B cell (primary cell): ENCODE measurements around the gene PCBP3. TPM values are rescaled to one million over a fixed set of nuclear protein-coding genes. Genes with fewer than 3 reads are reported as not detected.

Experiments used
- ATAC-seq: fragments of 200-7000 bp; cut with Tn5 transposase; one replicate; pipeline ENCODE4 v1.10.0; 2021; ENCODE audit warnings: low read depth, mild to moderate bottlenecking, moderate number of reproducible peaks, moderate library complexity
- CTCF ChIA-PET: fragments of 350-600 bp; sonication (Branson Sonifier 250); formaldehyde crosslinking; loops from one replicate; lab custom pipeline; 2021; ENCODE audit warnings: antibody characterized with exemption, inconsistent platforms; lab: Charles Lee
- POLR2A ChIA-PET: fragments of 350-600 bp; sonication (Branson Sonifier 250); formaldehyde crosslinking; loops from one replicate; lab custom pipeline; 2021; ENCODE audit warnings: antibody characterized with exemption; lab: Charles Lee
- DNase-seq: peaks from one replicate; pipeline ENCODE4 v3.0.0; 2013
- H2AFZ ChIP-seq: 2 replicates; pipeline ENCODE4 v1.6.1; 2012; ENCODE audit warnings: mild to moderate bottlenecking, low read depth, low read length; ENCODE audit not compliant: insufficient read depth, poor library complexity, severe bottlenecking
- H3K27ac ChIP-seq, 2 donors: 1 replicate in 1 of 2; 2 replicates in 1 of 2; pipeline ENCODE4 v1.5.1; 2012 to 2013; ENCODE audit warnings: low read length in 2 of 2, mild to moderate bottlenecking in 2 of 2, moderate library complexity in 1 of 2
- H3K27me3 ChIP-seq, 4 experiments: fragments of 200-600 bp in 1 of 4; sonication (generic) in 1 of 4; replicated peaks in 1 of 4; 1 replicate in 2 of 4; 2 replicates in 2 of 4; pipeline versions ENCODE4 v1.6.1 to v1.7.0; 2013 to 2016; ENCODE audit warnings: low read length in 3 of 4, mild to moderate bottlenecking in 2 of 4, mixed read lengths in 1 of 4, moderate library complexity in 1 of 4; ENCODE audit not compliant: insufficient read depth in 4 of 4, control insufficient read depth in 3 of 4; ENCODE audit errors: control extremely low read depth in 1 of 4
- H3K36me3 ChIP-seq, 2 experiments: replicated peaks in 1 of 2; 1 replicate in 1 of 2; 2 replicates in 1 of 2; pipeline versions ENCODE4 v1.6.1 to v1.7.1; 2013; ENCODE audit warnings: low read length in 1 of 2; ENCODE audit not compliant: insufficient read depth in 2 of 2, control insufficient read depth in 1 of 2; ENCODE audit errors: control extremely low read depth in 1 of 2, extremely low read depth in 1 of 2
- H3K4me1 ChIP-seq, 2 donors: fragments of 200-600 bp in 1 of 2; sonication (generic) in 1 of 2; 1 replicate in 1 of 2; 2 replicates in 1 of 2; pipeline versions ENCODE4 v1.5.1 to v1.6.1; 2013 to 2017; ENCODE audit warnings: low read length in 2 of 2; ENCODE audit not compliant: control insufficient read depth in 2 of 2, insufficient read depth in 2 of 2
- H3K4me2 ChIP-seq: replicated peaks from 2 replicates; pipeline ENCODE3; 2012; ENCODE audit warnings: mild to moderate bottlenecking, low read depth, low read length; ENCODE audit not compliant: poor library complexity, severe bottlenecking
- H3K4me3 ChIP-seq, 5 experiments: fragments of 200-600 bp in 1 of 5; sonication (generic) in 1 of 5; 1 replicate in 3 of 5; 2 replicates in 2 of 5; pipeline versions ENCODE4 v1.5.1 to v1.7.0; 2011 to 2016; ENCODE audit warnings: low read length in 4 of 5, mild to moderate bottlenecking in 4 of 5, low read depth in 2 of 5, control low read depth in 1 of 5, moderate library complexity in 1 of 5; ENCODE audit not compliant: insufficient read depth in 1 of 5; ENCODE audit errors: control extremely low read depth in 1 of 5, extremely low read depth in 1 of 5
- H3K79me2 ChIP-seq: fragments of 200-600 bp; sonication (generic); one replicate; pipeline ENCODE4 v1.6.0; 2016; ENCODE audit warnings: low read length; ENCODE audit not compliant: control insufficient read depth, insufficient read depth
- H3K9ac ChIP-seq: fragments of 200-600 bp; sonication (generic); 2 replicates; pipeline ENCODE4 v1.6.1; 2017; ENCODE audit warnings: mild to moderate bottlenecking, low read length, moderate library complexity
- H3K9me3 ChIP-seq, 3 donors: one replicate each; pipeline versions ENCODE4 v1.6.1 to v1.7.1; 2013; ENCODE audit warnings: low read length in 2 of 3; ENCODE audit not compliant: control insufficient read depth in 2 of 3, insufficient read depth in 1 of 3; ENCODE audit errors: control extremely low read depth in 1 of 3
- H4K20me1 ChIP-seq: 2 replicates; pipeline ENCODE4 v1.6.0; 2012; ENCODE audit warnings: mild to moderate bottlenecking, low read length; ENCODE audit not compliant: insufficient read depth, control insufficient read depth, poor library complexity, severe bottlenecking
- H3K27ac Mint-ChIP-seq: one replicate; pipeline ENCODE4 v1.8.0; 2021; ENCODE audit warnings: mixed read lengths
- H3K27me3 Mint-ChIP-seq: one replicate; pipeline ENCODE4 v1.8.0; 2021; ENCODE audit warnings: mixed read lengths
- H3K4me1 Mint-ChIP-seq: one replicate; pipeline ENCODE4 v1.8.0; 2021; ENCODE audit warnings: mixed read lengths
- H3K4me3 Mint-ChIP-seq: one replicate; pipeline ENCODE4 v1.8.0; 2021; ENCODE audit warnings: mixed read lengths
- H3K9me3 Mint-ChIP-seq: one replicate; pipeline ENCODE4 v1.8.0; 2022; ENCODE audit warnings: mixed read lengths; ENCODE audit not compliant: insufficient read depth
- CTCF ChIP-seq: fragments of 200-600 bp; IDR thresholded peaks from one replicate; pipeline ENCODE4 v1.8.0; 2022; ENCODE audit warnings: antibody characterized with exemption, mild to moderate bottlenecking
- EZH2 ChIP-seq: IDR thresholded peaks from 2 replicates; pipeline ENCODE4 v1.6.1; 2012; ENCODE audit warnings: borderline replicate concordance, low read depth, mild to moderate bottlenecking, moderate library complexity, low read length; ENCODE audit not compliant: insufficient read depth, poor library complexity, severe bottlenecking
- WGBS: methylation state at CpG from one replicate; pipeline ENCODE4 v1.1.5; 2013; ENCODE audit warnings: missing lambda C conversion rate; ENCODE audit not compliant: insufficient coverage; 5-methylcytosine and 5-hydroxymethylcytosine counted together
- intact Hi-C: fragments of 100-400 bp; cut with micrococcal nuclease; formaldehyde crosslinking; loops from one replicate; pipeline ENCODE4 v1.10.0; 2022
- polyA plus RNA-seq: library from polyadenylated mRNA; depleted of rRNA; stranded (reverse); fragments of >200 nt; gene quantifications from 2 replicates; pipeline ENCODE4 v1.2.3, GENCODE V29; 2012
- total RNA-seq, 2 donors: library from RNA; stranded (reverse); fragments of 120-200 nt in 1 of 2; gene quantifications; 1 replicate in 1 of 2; 2 replicates in 1 of 2; pipeline versions ENCODE4 v1.2.3 to v1.2.4, GENCODE V29; 2013 to 2022

Gene PCBP3
- total and polyA plus RNA-seq, 2 donors (not counting 1 experiment from before 2014, with no cell fraction given), result 0.45 to 2.7 TPM

GRCh38 chr21:45640001-45640887, 3.3 kb upstream of the PCBP3 start:
- Histone ChIP-seq H3K9ac (no peak overlapping the region), H4K20me1 (no peaks in the 10 kb centered on the region), H3K27ac (peak overlapping the region; percentile 19 to 55), H3K4me2 (peak overlapping the region; percentile 57), H3K79me2 (no peaks in the 10 kb centered on the region), H3K36me3 (no peaks in the 10 kb centered on the region), H3K4me3 (no peak overlapping the region), H3K9me3 (no peaks in the 10 kb centered on the region), H3K4me1 (peaks cover 35% of the 10 kb centered on the region in 2 donors), H2AFZ (no peak overlapping the region), H3K27me3 (peaks cover 0 to 11% (median 10%) of the 10 kb centered on the region in 4 experiments)
- H3K4me1 Mint-ChIP-seq, result peaks cover 35% of the 10 kb centered on the region
- ChIA-PET POLR2A (interaction anchor here (1.0 kb wide), 1 partner anchor 24 kb away, joined by 6 read pairs; no protein-coding TSS in a partner anchor), CTCF (no interaction called here)
- ATAC-seq (no peak), DNase-seq (peak; percentile 63)
- TF ChIP-seq EZH2, result no peak
- TF ChIP-seq CTCF, result no peak
- H3K27ac Mint-ChIP-seq, result peak overlapping the region; percentile 50
- WGBS, result 55% methylated on average over 2 of the region's 6 CpGs
- H3K4me3 Mint-ChIP-seq, result peak overlapping the region; percentile 65
- H3K9me3 Mint-ChIP-seq, result no peaks in the 10 kb centered on the region
- intact Hi-C loops, result loop anchor here (5.0 kb wide), 1 partner anchor 48 kb away; no protein-coding TSS in a partner anchor
- peaks cover 8% of the 10 kb centered on the region for H3K27me3 Mint-ChIP-seq
